PFSK-1 (cell line): ENCODE data around the gene MGST2.

Experiments used
- FOXP2 ChIP-seq: optimal IDR thresholded peaks from 2 replicates; pipeline ENCODE3; 2011; ENCODE audit warnings: borderline replicate concordance, control low read depth, inconsistent platforms; ENCODE audit not compliant: insufficient read depth; ENCODE audit errors: extremely low read length, extremely low read depth
- POLR2AphosphoS5 ChIP-seq: IDR thresholded peaks from 2 replicates; pipeline ENCODE4 v1.6.1; 2012; ENCODE audit warnings: low read depth, mild to moderate bottlenecking, control low read depth, low read length, moderate library complexity
- REST ChIP-seq, 2 experiments: IDR thresholded peaks; 2 replicates each; pipeline versions ENCODE4 v1.6.1 to v1.8.0; 2011 to 2012; ENCODE audit warnings: low read depth in 2 of 2, low read length in 2 of 2, control low read depth in 1 of 2, inconsistent platforms in 1 of 2, mild to moderate bottlenecking in 1 of 2, moderate library complexity in 1 of 2; ENCODE audit not compliant: insufficient read depth in 1 of 2
- SIN3A ChIP-seq: IDR thresholded peaks from 2 replicates; pipeline ENCODE4 v1.6.1; 2012; ENCODE audit warnings: mild to moderate bottlenecking, low read length, moderate library complexity, borderline replicate concordance; ENCODE audit not compliant: insufficient read depth

GRCh38 chr4:139744232-139744631 lies 78.6 kb downstream of the MGST2 start:
- no peak for TF ChIP-seq REST (IDR thresholded peaks at IDR 0.05; ENCODE audit: insufficient read depth in 1 of 2, low read depth in 2 of 2, low read length in 2 of 2)
- no peak for TF ChIP-seq SIN3A
- TF ChIP-seq FOXP2 = no peak
- no peak for TF ChIP-seq POLR2AphosphoS5
